ENCODE results near the gene FMN2.

DNA sequence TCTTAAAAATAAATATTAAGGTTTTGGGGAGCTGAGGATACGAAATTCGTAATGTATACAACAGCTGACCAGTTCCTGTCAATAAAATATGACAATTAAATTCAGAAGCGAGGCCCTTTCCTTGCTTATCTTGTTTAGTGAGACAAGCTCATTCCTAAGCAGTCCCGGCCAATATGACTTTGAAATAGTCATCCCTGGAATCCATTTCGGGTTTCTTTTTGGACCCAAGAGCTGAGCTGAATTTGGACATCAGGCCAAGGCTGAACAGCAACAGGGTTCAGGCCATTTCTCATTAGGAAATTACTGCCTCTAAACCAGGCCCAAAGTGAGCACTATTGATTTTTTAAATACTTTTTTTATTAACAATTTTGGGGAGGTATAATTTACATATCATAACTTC, 17.3 kb upstream of the FMN2 start:
- TF ChIP-seq, protein P1, sequence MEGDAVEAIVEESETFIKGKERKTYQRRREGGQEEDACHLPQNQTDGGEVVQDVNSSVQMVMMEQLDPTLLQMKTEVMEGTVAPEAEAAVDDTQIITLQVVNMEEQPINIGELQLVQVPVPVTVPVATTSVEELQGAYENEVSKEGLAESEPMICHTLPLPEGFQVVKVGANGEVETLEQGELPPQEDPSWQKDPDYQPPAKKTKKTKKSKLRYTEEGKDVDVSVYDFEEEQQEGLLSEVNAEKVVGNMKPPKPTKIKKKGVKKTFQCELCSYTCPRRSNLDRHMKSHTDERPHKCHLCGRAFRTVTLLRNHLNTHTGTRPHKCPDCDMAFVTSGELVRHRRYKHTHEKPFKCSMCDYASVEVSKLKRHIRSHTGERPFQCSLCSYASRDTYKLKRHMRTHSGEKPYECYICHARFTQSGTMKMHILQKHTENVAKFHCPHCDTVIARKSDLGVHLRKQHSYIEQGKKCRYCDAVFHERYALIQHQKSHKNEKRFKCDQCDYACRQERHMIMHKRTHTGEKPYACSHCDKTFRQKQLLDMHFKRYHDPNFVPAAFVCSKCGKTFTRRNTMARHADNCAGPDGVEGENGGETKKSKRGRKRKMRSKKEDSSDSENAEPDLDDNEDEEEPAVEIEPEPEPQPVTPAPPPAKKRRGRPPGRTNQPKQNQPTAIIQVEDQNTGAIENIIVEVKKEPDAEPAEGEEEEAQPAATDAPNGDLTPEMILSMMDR (IDR thresholded peaks at IDR 0.05; ENCODE audit: insufficient read depth, low read length, poor library complexity, severe bottlenecking): no peak
- TF ChIP-seq EZH2phosphoT487 (conservative IDR thresholded peaks at IDR 0.05; ENCODE audit: low read length): no peak

All from SU-DHL-6 (cell line).